ENCODE data around the gene TBL1X.

DNA sequence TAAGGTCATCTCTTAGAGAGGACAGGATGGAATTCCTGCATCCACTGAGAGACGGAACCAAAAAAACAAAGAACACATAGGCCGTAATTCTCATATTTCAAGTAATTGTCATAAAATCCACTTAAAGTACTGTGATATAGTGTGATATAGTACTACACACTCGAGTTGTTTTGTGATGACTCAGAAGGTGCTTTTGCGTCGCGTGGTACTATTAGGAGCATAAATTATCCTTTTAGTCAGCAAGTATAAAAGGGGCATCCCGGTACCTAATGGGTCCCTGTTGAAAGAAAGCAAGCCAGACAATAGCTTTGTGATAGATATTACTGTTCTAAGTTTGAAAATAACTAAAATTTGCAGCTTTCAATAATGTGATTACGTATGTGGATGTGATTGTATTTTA, 245.5 kb downstream of the TBL1X start:
- TF ChIP-seq TAF1 (CRISPR knock-in tag; IDR thresholded peaks at IDR 0.05): no peak
- TF ChIP-seq NFE2L1 (CRISPR knock-in tag; IDR thresholded peaks at IDR 0.05; ENCODE audit: borderline replicate concordance): no peak
- TF ChIP-seq HHEX (CRISPR knock-in tag; IDR thresholded peaks at IDR 0.05): no peak
- TF ChIP-seq, protein P1, sequence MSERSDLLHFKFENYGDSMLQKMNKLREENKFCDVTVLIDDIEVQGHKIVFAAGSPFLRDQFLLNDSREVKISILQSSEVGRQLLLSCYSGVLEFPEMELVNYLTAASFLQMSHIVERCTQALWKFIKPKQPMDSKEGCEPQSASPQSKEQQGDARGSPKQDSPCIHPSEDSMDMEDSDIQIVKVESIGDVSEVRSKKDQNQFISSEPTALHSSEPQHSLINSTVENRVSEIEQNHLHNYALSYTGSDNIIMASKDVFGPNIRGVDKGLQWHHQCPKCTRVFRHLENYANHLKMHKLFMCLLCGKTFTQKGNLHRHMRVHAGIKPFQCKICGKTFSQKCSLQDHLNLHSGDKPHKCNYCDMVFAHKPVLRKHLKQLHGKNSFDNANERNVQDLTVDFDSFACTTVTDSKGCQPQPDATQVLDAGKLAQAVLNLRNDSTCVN (CRISPR knock-in tag; IDR thresholded peaks at IDR 0.05; ENCODE audit: borderline replicate concordance): no peak
